HepG2 (cell line): Measurements from ENCODE around the gene TSLP. TPM values are rescaled to one million over a fixed set of nuclear protein-coding genes. Genes with fewer than 3 reads are reported as not detected.

Experiments
- ATAC-seq: fragments of 200-7000 bp; cut with Tn5 transposase; 3 replicates; pipeline ENCODE4 v1.9.1; 2020; ENCODE audit warnings: mild to moderate bottlenecking, moderate library complexity
- BruUV-seq: library from RNA; stranded (reverse); fragments of 400-500 nt; replicated peaks from 2 replicates; lab custom pipeline; 2021; lab: Mats Ljungman, UMichigan
- CTCF ChIA-PET: fragments of 300-600 bp; formaldehyde crosslinking; extraction: SDS; loops from one replicate; lab custom pipeline; 2021; ENCODE audit warnings: low total read pairs, inconsistent platforms, low intra/inter-chr PET ratio; lab: Yijun Ruan, JAX
- POLR2A ChIA-PET: fragments of 350-600 bp; sonication (Branson Sonifier 250); formaldehyde crosslinking; loops from one replicate; lab custom pipeline; 2020; ENCODE audit warnings: antibody characterized with exemption, inconsistent platforms; lab: Yijun Ruan, JAX
- DNase-seq: peaks from one replicate; pipeline ENCODE4 v3.0.0-alpha.2; 2015; ENCODE audit warnings: low spot score
- FAIRE-seq: peaks from 3 replicates; lab custom pipeline; 2011; peaks lifted over from hg19 to GRCh38; lab: Jason Lieb, UNC
- H2AFZ ChIP-seq: one replicate; pipeline ENCODE4 v1.6.1; 2011; ENCODE audit warnings: low read length, inconsistent platforms
- H3K27ac ChIP-seq: fragments of 300-600 bp; 3 replicates; pipeline ENCODE4 v1.8.0; 2011; ENCODE audit warnings: mixed run types, mild to moderate bottlenecking, mixed read lengths, low read length, inconsistent platforms; ENCODE audit not compliant: insufficient read depth; ENCODE audit errors: extremely low read length
- H3K27me3 ChIP-seq, 2 experiments: fragments of 200-600 bp in 1 of 2; 2 replicates in 1 of 2; 3 replicates in 1 of 2; pipeline versions ENCODE4 v1.6.0 to v1.8.0; 2011; ENCODE audit warnings: low read length in 2 of 2, mild to moderate bottlenecking in 2 of 2, moderate library complexity in 2 of 2, inconsistent platforms in 1 of 2; ENCODE audit not compliant: insufficient read depth in 2 of 2, control insufficient read depth in 1 of 2
- H3K36me3 ChIP-seq, 2 experiments: fragments of 200-600 bp in 1 of 2; replicated peaks in 1 of 2; 2 replicates in 1 of 2; 3 replicates in 1 of 2; pipeline versions ENCODE4 v1.5.1 to v1.8.0; 2011; ENCODE audit warnings: low read length in 2 of 2, inconsistent platforms in 1 of 2; ENCODE audit not compliant: insufficient read depth in 2 of 2, control insufficient read depth in 1 of 2
- H3K4me1 ChIP-seq: 2 replicates; pipeline ENCODE4 v1.5.1; 2012; ENCODE audit warnings: low read length, inconsistent platforms; ENCODE audit not compliant: insufficient read depth
- H3K4me2 ChIP-seq: 2 replicates; pipeline ENCODE4 v1.6.0; 2011; ENCODE audit warnings: low read depth, low read length, inconsistent platforms
- H3K4me3 ChIP-seq, 3 experiments: fragments of 200-600 bp in 1 of 3; sonication (generic), shearing (Covaris generic) in 1 of 3; replicated peaks in 1 of 3; 2 replicates each; pipeline ENCODE4 v1.5.1; 2011 to 2016; ENCODE audit warnings: low read length in 3 of 3, inconsistent platforms in 2 of 3, low read depth in 2 of 3, mild to moderate bottlenecking in 2 of 3, control low read depth in 1 of 3, mixed read lengths in 1 of 3; ENCODE audit not compliant: insufficient read depth in 1 of 3
- H3K79me2 ChIP-seq: one replicate; pipeline ENCODE4 v1.6.1; 2011; ENCODE audit warnings: low read length, inconsistent platforms; ENCODE audit not compliant: insufficient read depth
- H3K9ac ChIP-seq: 2 replicates; pipeline ENCODE4 v1.6.0; 2011; ENCODE audit warnings: mild to moderate bottlenecking, low read depth, low read length, inconsistent platforms; ENCODE audit not compliant: insufficient read depth
- H3K9me3 ChIP-seq: 2 replicates; pipeline ENCODE4 v1.5.1; 2012; ENCODE audit warnings: mild to moderate bottlenecking, low read length
- H4K20me1 ChIP-seq: 2 replicates; pipeline ENCODE4 v1.6.0; 2011; ENCODE audit warnings: inconsistent platforms, mild to moderate bottlenecking, low read length, moderate library complexity; ENCODE audit not compliant: insufficient read depth
- ARNT ChIP-seq: fragments of 450-650 bp; IDR thresholded peaks from 2 replicates; pipeline ENCODE4 v1.6.1; 2017
- CBX1 ChIP-seq: IDR thresholded peaks from one replicate; pipeline ENCODE4 v1.6.1; 2016; ENCODE audit warnings: antibody characterized with exemption, low read depth
- DNMT1 ChIP-seq: sonication (generic); formaldehyde crosslinking; IDR thresholded peaks from 2 replicates; pipeline ENCODE4 v1.5.1; 2020; ENCODE audit warnings: mild to moderate bottlenecking, missing genetic modification reagents
- EP300 ChIP-seq, 3 experiments: sonication (generic) in 1 of 3; formaldehyde crosslinking in 1 of 3; IDR thresholded peaks; 2 replicates each; pipeline versions ENCODE4 v1.5.1 to v1.6.1; 2011 to 2020; ENCODE audit warnings: low read depth in 2 of 3, low read length in 2 of 3, borderline replicate concordance in 1 of 3, improper control_type of control experiment in 1 of 3, mild to moderate bottlenecking in 1 of 3, missing genetic modification reagents in 1 of 3, moderate library complexity in 1 of 3
- HNRNPK ChIP-seq: fragments of 200-400 bp; formaldehyde crosslinking; IDR thresholded peaks from 2 replicates; pipeline ENCODE4 v1.6.1; 2018; ENCODE audit warnings: low read length, low read depth, moderate library complexity, mild to moderate bottlenecking; ENCODE audit not compliant: poor library complexity, severe bottlenecking
- IRF9 ChIP-seq: sonication (generic); formaldehyde crosslinking; IDR thresholded peaks from 2 replicates; pipeline ENCODE4 v1.8.0; 2022; ENCODE audit warnings: missing genetic modification reagents, mild to moderate bottlenecking, borderline replicate concordance
- KDM5A ChIP-seq: fragments of 200-600 bp; sonication (generic); IDR thresholded peaks from 2 replicates; pipeline ENCODE4 v1.7.0; 2018; ENCODE audit warnings: antibody characterized with exemption, mild to moderate bottlenecking, low read length, borderline replicate concordance
- UBTF ChIP-seq: sonication (generic); formaldehyde crosslinking; IDR thresholded peaks from 2 replicates; pipeline ENCODE4 v1.4.0; 2020; ENCODE audit warnings: mild to moderate bottlenecking, missing genetic modification reagents
- ZC3H13 ChIP-seq: sonication (generic); formaldehyde crosslinking; IDR thresholded peaks from 2 replicates; pipeline ENCODE4 v1.8.1; 2023; ENCODE audit warnings: mild to moderate bottlenecking, missing genetic modification reagents, moderate library complexity
- ZNF350 ChIP-seq: sonication (generic); formaldehyde crosslinking; IDR thresholded peaks from 2 replicates; pipeline ENCODE4 v1.4.0; 2020; ENCODE audit warnings: mild to moderate bottlenecking, low read depth, missing genetic modification reagents, borderline replicate concordance
- WGBS: methylation state at CpG from one replicate; pipeline ENCODE4 v1.1.6; 2017; ENCODE audit warnings: low lambda C conversion rate; 5-methylcytosine and 5-hydroxymethylcytosine counted together
- in situ Hi-C: cut with HindIII; loops from 2 replicates; pipeline ENCODE4 v1.10.0; 2017; ENCODE audit warnings: low pct_unique_long_range_greater_than_20kb; ENCODE audit not compliant: extremely low pct_ligation_motif_present
- intact Hi-C: fragments of 100-400 bp; cut with micrococcal nuclease; formaldehyde crosslinking; loops from one replicate; pipeline ENCODE4 v1.10.0; 2022; ENCODE audit not compliant: unreplicated experiment
- polyA plus RNA-seq, 8 experiments: library from polyadenylated mRNA; depleted of rRNA in 3 of 8; stranded (reverse) in 7 of 8; unstranded in 1 of 8; fragments of >200 nt; fragmentation: Illumina TruSeq in 4 of 8; extraction: Trizol in 4 of 8; gene quantifications; 2 replicates each; pipeline versions ENCODE4 v1.2.1 to v1.2.3, GENCODE V29; 2011 to 2016; ENCODE audit warnings: low read depth in 4 of 8, missing spikeins in 1 of 8, mixed read lengths in 1 of 8; ENCODE audit not compliant: insufficient read depth in 1 of 8
- total RNA-seq, 5 experiments: library from RNA; depleted of rRNA; stranded (reverse); fragments of >200 nt; fragmentation: Illumina TruSeq; extraction: Trizol; gene quantifications; 2 replicates each; pipeline ENCODE4 v1.2.3, GENCODE V29; 2016; ENCODE audit warnings: low read depth in 1 of 5
- TF ChIP-seq, protein P1 (sequence below): sonication (generic); formaldehyde crosslinking; conservative IDR thresholded peaks from 2 replicates; pipeline ENCODE4 v1.8.0; 2022; ENCODE audit warnings: missing genetic modification reagents

The TSLP gene
- total and polyA plus RNA-seq, 2 of the 13 experiments (the other 11 are each of a cell fraction or from before 2014, with no cell fraction given): not detected

DNA sequence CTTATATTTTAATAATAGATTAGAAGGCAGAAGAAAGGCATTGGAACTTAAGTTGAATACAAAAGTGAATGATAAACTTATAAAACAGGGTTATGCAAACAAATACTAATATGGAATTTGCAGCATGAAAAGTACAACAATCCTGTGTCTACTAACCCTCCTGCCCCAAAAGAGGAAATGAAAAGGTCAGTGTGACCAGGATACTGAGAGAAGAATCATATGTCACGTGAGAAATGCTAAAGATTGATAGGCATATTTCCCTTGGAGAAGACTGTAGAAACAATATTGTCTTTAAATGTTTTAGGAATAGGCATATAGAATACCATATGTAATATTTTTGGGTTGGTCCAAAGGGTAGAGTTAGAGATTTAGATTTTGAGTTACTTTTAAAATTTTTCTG, 24.5 kb downstream of the TSLP start:
- TF ChIP-seq UBTF (CRISPR knock-in tag): no peak
- Histone ChIP-seq H3K9ac (no peak overlapping the region), H3K79me2 (peaks cover 37% of the 10 kb centered on the region), H3K27ac (no peak overlapping the region), H3K9me3 (no peaks in the 10 kb centered on the region), H4K20me1 (no peaks in the 10 kb centered on the region; the same call in 1 of the 2 replicates), H3K4me3 (no peak overlapping the region), H2AFZ (no peak overlapping the region), H3K4me2 (no peak overlapping the region), H3K27me3 (no peaks in the 10 kb centered on the region; a peak in 1 of 5 replicates), H3K4me1 (peaks cover 30% of the 10 kb centered on the region), H3K36me3 (peaks cover 9 to 50% of the 10 kb centered on the region in 2 experiments)
- intact Hi-C loops (loop anchor here (10.0 kb wide), 1 partner anchor 341 kb away; no protein-coding TSS in a partner anchor), in situ Hi-C loops (no loop called here)
- DNase-seq (no peak), FAIRE-seq (no peak), ATAC-seq (no peak)
- WGBS: 100% methylated on average over 1 of the region's 1 CpG
- ChIA-PET CTCF (no interaction called here), POLR2A (no interaction called here)
- BruUV-seq: no TSS peak

DNA sequence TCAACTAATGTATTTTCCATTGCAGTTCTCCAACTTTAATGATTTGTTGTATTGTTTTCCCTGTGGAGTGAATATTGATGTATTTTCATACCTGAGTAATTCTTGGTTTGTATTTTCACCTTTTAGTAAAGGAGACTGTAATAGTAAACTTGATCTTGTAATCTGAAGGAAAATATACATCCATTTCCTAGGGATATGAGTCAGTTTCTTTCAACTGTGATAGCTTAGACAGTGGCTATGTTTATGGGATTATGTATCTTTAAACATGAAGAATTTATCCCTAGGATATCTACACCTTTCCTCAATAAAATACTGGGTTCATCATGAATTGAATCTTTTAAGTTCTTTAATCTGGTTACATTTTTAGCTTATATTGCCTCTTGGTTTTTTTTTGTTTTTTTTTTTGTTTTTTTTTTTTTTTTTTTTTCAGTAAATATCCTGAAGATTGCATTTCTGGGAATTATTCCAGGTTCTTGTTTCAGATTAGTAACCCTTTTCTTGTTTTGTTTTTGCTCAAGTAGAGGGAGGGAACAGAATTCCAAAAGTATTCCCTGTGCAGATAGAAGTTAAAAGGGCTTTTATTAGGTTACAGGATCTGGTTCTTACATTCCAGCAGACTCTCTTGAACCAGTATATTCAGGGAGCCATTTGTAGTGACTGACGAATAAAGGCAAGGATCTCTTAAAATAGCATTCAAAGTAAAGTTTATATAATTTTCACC, 27.7 kb downstream of the TSLP start:
- Histone ChIP-seq H3K27me3 (no peaks in the 10 kb centered on the region), H3K27ac (no peak overlapping the region), H4K20me1 (no peaks in the 10 kb centered on the region), H3K36me3 (peaks cover 14 to 77% of the 10 kb centered on the region in 2 experiments), H3K9ac (no peak overlapping the region), H3K79me2 (peaks cover 16% of the 10 kb centered on the region), H3K4me2 (no peak overlapping the region), H3K4me3 (no peak overlapping the region), H2AFZ (no peak overlapping the region), H3K4me1 (peaks cover 10% of the 10 kb centered on the region), H3K9me3 (no peaks in the 10 kb centered on the region)
- no TSS peak for BruUV-seq
- DNase-seq: no peak
- no peak for FAIRE-seq
- in situ Hi-C loops (no loop called here), intact Hi-C loops (loop anchor here (10.0 kb wide), 1 partner anchor 344 kb away; no protein-coding TSS in a partner anchor)
- no peak for ATAC-seq
- WGBS: 92% methylated on average over 1 of the region's 1 CpG
- ChIA-PET POLR2A (no interaction called here), CTCF (no interaction called here)
- TF ChIP-seq ZNF350 (CRISPR knock-in tag): no peak
- TF ChIP-seq HNRNPK: no peak
- no peak for TF ChIP-seq DNMT1 (CRISPR knock-in tag)
- TF ChIP-seq IRF9 (CRISPR knock-in tag): no peak
- no peak for TF ChIP-seq EP300 (IDR thresholded peaks at IDR 0.05; ENCODE audit: low read depth in 2 of 2, low read length in 2 of 2)
- TF ChIP-seq EP300 (CRISPR knock-in tag; IDR thresholded peaks at IDR 0.05; ENCODE audit: borderline replicate concordance): no peak
- TF ChIP-seq, protein P1, sequence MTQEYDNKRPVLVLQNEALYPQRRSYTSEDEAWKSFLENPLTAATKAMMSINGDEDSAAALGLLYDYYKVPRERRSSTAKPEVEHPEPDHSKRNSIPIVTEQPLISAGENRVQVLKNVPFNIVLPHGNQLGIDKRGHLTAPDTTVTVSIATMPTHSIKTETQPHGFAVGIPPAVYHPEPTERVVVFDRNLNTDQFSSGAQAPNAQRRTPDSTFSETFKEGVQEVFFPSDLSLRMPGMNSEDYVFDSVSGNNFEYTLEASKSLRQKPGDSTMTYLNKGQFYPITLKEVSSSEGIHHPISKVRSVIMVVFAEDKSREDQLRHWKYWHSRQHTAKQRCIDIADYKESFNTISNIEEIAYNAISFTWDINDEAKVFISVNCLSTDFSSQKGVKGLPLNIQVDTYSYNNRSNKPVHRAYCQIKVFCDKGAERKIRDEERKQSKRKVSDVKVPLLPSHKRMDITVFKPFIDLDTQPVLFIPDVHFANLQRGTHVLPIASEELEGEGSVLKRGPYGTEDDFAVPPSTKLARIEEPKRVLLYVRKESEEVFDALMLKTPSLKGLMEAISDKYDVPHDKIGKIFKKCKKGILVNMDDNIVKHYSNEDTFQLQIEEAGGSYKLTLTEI: no peak
- TF ChIP-seq CBX1: no peak
- TF ChIP-seq ARNT: no peak
- no peak for TF ChIP-seq KDM5A
- no peak for TF ChIP-seq ZC3H13 (CRISPR knock-in tag)
